ENCODE results near the gene ANKRD44.
"Not testable (repeated sequence)": the region's sequence is repeated elsewhere in the genome, so short reads cannot be mapped to it uniquely, and the experiment has no call there.

The ANKRD44 gene

GRCh38 chr2:197256547-197257170 is 53.9 kb downstream of the ANKRD44 start:
- no peak for DNase-seq

GRCh38 chr2:197256021-197256420 is 54.6 kb downstream of the ANKRD44 start:
- no peak for DNase-seq

GRCh38 chr2:197255543-197255942 is 55.0 kb downstream of the ANKRD44 start:
- DNase-seq: peak; percentile 59

- no peak for DNase-seq
Measured at GRCh38 chr2:197254776-197255530, 55.6 kb downstream of the ANKRD44 start.

GRCh38 chr2:197251576-197251975 is 59.0 kb downstream of the ANKRD44 start:
- DNase-seq: no peak

GRCh38 chr2:197251163-197251562 is 59.4 kb downstream of the ANKRD44 start:
- no peak for DNase-seq

GRCh38 chr2:197250084-197250397 is 60.5 kb downstream of the ANKRD44 start:
- no peak for DNase-seq

GRCh38 chr2:197249381-197250083 is 61.0 kb downstream of the ANKRD44 start:
- no peak for DNase-seq

GRCh38 chr2:197248623-197249022 is 62.0 kb downstream of the ANKRD44 start:
- no peak for DNase-seq

- DNase-seq: no peak
Measured at GRCh38 chr2:197248001-197248401, 62.6 kb downstream of the ANKRD44 start.

- DNase-seq: no peak
Measured at GRCh38 chr2:197247083-197247482, 63.5 kb downstream of the ANKRD44 start.

- no peak for DNase-seq
Measured at GRCh38 chr2:197245829-197246804, 64.5 kb downstream of the ANKRD44 start.

GRCh38 chr2:197244349-197244748 is 66.2 kb downstream of the ANKRD44 start:
- no peak for DNase-seq

GRCh38 chr2:197242719-197243118 is 67.9 kb downstream of the ANKRD44 start:
- no peak for DNase-seq

- no peak for DNase-seq
Measured at GRCh38 chr2:197241596-197241995, 69.0 kb downstream of the ANKRD44 start.

GRCh38 chr2:197241153-197241552 is 69.4 kb downstream of the ANKRD44 start:
- DNase-seq: no peak

- DNase-seq: no peak
Measured at GRCh38 chr2:197240421-197241041, 70.0 kb downstream of the ANKRD44 start.

- not testable (repeated sequence) for DNase-seq
Measured at GRCh38 chr2:197240018-197240417, 70.6 kb downstream of the ANKRD44 start.

- DNase-seq: no peak
Measured at GRCh38 chr2:197239434-197239833, 71.1 kb downstream of the ANKRD44 start.

- no peak for DNase-seq
Measured at GRCh38 chr2:197238043-197238365, 72.6 kb downstream of the ANKRD44 start.

- DNase-seq: no peak
Measured at GRCh38 chr2:197237291-197238042, 73.1 kb downstream of the ANKRD44 start.

- DNase-seq: no peak
Measured at GRCh38 chr2:197236816-197237215, 73.8 kb downstream of the ANKRD44 start.
